Neural cell (in vitro differentiated cells): Measurements from ENCODE around the gene WDR17. TPM values are rescaled to one million over a fixed set of nuclear protein-coding genes. Genes with fewer than 3 reads are reported as not detected.

ENCODE experiments used
- H2AFZ ChIP-seq: fragments of 200-600, 300-800 bp; sonication (generic), shearing (Covaris generic); 2 replicates; pipeline ENCODE4 v1.6.0; 2014; ENCODE audit warnings: low read depth, mild to moderate bottlenecking, antibody characterized with exemption, low read length, moderate library complexity
- H3F3A ChIP-seq: fragments of 200-600 bp; shearing (Covaris generic); 2 replicates; pipeline ENCODE4 v1.6.1; 2016; ENCODE audit warnings: mild to moderate bottlenecking, moderate library complexity, mixed read lengths, antibody characterized with exemption, low read length; ENCODE audit not compliant: insufficient read depth, poor library complexity, severe bottlenecking
- H3K27ac ChIP-seq: fragments of 200-600, 300-800 bp; sonication (generic), shearing (Covaris generic); 2 replicates; pipeline ENCODE4 v1.5.1; 2014; ENCODE audit warnings: mild to moderate bottlenecking, low read length, moderate library complexity
- H3K27me3 ChIP-seq: fragments of 300-800, 200-600 bp; sonication (generic), shearing (Covaris generic); 2 replicates; pipeline ENCODE4 v1.6.0; 2014; ENCODE audit warnings: mild to moderate bottlenecking, low read depth, low read length, moderate library complexity; ENCODE audit not compliant: insufficient read depth
- H3K36me3 ChIP-seq: fragments of 300-800, 200-600 bp; sonication (generic), shearing (Covaris generic); 2 replicates; pipeline ENCODE4 v1.5.1; 2014; ENCODE audit warnings: mild to moderate bottlenecking, antibody characterized with exemption, low read length, moderate library complexity; ENCODE audit not compliant: insufficient read depth
- H3K4me2 ChIP-seq: fragments of 300-800, 200-600 bp; sonication (generic), shearing (Covaris generic); 2 replicates; pipeline ENCODE4 v1.6.0; 2014; ENCODE audit warnings: mild to moderate bottlenecking, low read length
- H3K4me3 ChIP-seq: fragments of 300-800, 200-600 bp; sonication (generic), shearing (Covaris generic); 2 replicates; pipeline ENCODE4 v1.5.1; 2014; ENCODE audit warnings: mild to moderate bottlenecking, low read length, moderate library complexity
- H3K79me2 ChIP-seq: fragments of 200-600 bp; shearing (Covaris generic); replicated peaks from 2 replicates; pipeline ENCODE4 v1.6.0; 2014; ENCODE audit warnings: mild to moderate bottlenecking, low read length, moderate library complexity; ENCODE audit not compliant: insufficient read depth
- H3K9ac ChIP-seq: fragments of 300-800, 200-600 bp; sonication (generic), shearing (Covaris generic); 2 replicates; pipeline ENCODE4 v1.6.1; 2016; ENCODE audit warnings: mild to moderate bottlenecking, low read length, mixed read lengths
- H3K9me2 ChIP-seq: fragments of 200-600 bp; shearing (Covaris generic); 2 replicates; pipeline ENCODE4 v1.6.1; 2016; ENCODE audit warnings: mild to moderate bottlenecking, low read length, mixed read lengths; ENCODE audit not compliant: insufficient read depth
- H3K9me3 ChIP-seq: fragments of 200-600, 300-800 bp; sonication (generic), shearing (Covaris generic); 2 replicates; pipeline ENCODE4 v1.6.1; 2016; ENCODE audit warnings: mild to moderate bottlenecking, mixed run types, low read length, moderate library complexity, mixed read lengths
- H4K20me1 ChIP-seq: fragments of 200-600 bp; shearing (Covaris generic); 2 replicates; pipeline ENCODE4 v1.6.1; 2016; ENCODE audit warnings: mild to moderate bottlenecking, mixed run types; ENCODE audit not compliant: insufficient read depth
- EP300 ChIP-seq: fragments of 450-650 bp; conservative IDR thresholded peaks from 2 replicates; pipeline ENCODE4 v1.6.1; 2014; ENCODE audit warnings: antibody characterized with exemption, mild to moderate bottlenecking, moderate library complexity; ENCODE audit not compliant: poor library complexity, severe bottlenecking
- EZH2 ChIP-seq: fragments of 200-600, 300-800 bp; shearing (Covaris generic), sonication (generic); IDR thresholded peaks from 2 replicates; pipeline ENCODE4 v1.6.1; 2014; ENCODE audit warnings: antibody characterized with exemption, low read length, borderline replicate concordance, mild to moderate bottlenecking; ENCODE audit not compliant: insufficient read depth, poor library complexity, severe bottlenecking
- MXI1 ChIP-seq: fragments of 450-650 bp; conservative IDR thresholded peaks from 2 replicates; pipeline ENCODE4 v1.6.1; 2014; ENCODE audit warnings: antibody characterized with exemption, mild to moderate bottlenecking; ENCODE audit not compliant: poor library complexity, severe bottlenecking
- POLR2AphosphoS5 ChIP-seq: IDR thresholded peaks from 2 replicates; pipeline ENCODE4 v1.6.1; 2012
- RAD21 ChIP-seq: fragments of 450-650 bp; conservative IDR thresholded peaks from 2 replicates; pipeline ENCODE4 v1.6.1; 2014; ENCODE audit warnings: antibody characterized with exemption, mild to moderate bottlenecking, moderate library complexity
- SMC3 ChIP-seq: fragments of 450-650 bp; conservative IDR thresholded peaks from 2 replicates; pipeline ENCODE4 v1.6.1; 2014; ENCODE audit warnings: antibody characterized with exemption, mild to moderate bottlenecking, moderate library complexity; ENCODE audit not compliant: poor library complexity
- TAF1 ChIP-seq: IDR thresholded peaks from 2 replicates; pipeline ENCODE4 v1.6.1; 2012; ENCODE audit warnings: low read depth
- polyA plus RNA-seq: library from polyadenylated mRNA; depleted of rRNA; stranded (reverse); fragments of >200 nt; gene quantifications from 2 replicates; pipeline ENCODE4 v1.2.3, GENCODE V29; 2014
- TF ChIP-seq, protein P1 (sequence below): IDR thresholded peaks from 2 replicates; pipeline ENCODE4 v1.6.1; 2012; ENCODE audit warnings: borderline replicate concordance
- TF ChIP-seq, protein P2 (sequence below): fragments of 450-650 bp; IDR thresholded peaks from 2 replicates; pipeline ENCODE4 v1.5.1; 2014; ENCODE audit warnings: antibody characterized with exemption, mild to moderate bottlenecking, moderate library complexity; ENCODE audit not compliant: poor library complexity, severe bottlenecking

The WDR17 gene
- polyA plus RNA-seq, 1 donor from 2014 or later = 59.1 TPM

DNA sequence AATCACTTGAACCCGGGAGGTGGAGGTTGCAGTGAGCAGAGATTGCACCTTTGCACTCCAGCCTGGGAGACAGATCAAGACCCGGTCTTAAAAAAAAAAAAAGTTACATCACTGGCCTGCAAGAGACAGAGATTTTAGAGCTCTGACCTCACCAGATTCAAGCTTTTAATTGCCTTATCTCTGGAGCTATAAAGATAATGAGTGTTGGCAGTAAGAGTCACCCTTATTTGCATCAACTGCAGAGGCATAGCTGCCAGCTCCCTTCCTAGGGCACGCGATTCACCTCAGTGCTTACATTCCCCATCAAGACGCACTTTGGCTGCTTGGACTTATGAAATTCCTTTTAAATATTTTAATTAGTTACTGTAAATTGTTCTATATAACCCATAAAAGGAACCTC lies 142.2 kb downstream of the WDR17 start:
- H3K27ac ChIP-seq = no peak overlapping the region
- H3F3A ChIP-seq = no peaks in the 10 kb centered on the region
- H3K9ac ChIP-seq = no peak overlapping the region
- TF ChIP-seq POLR2AphosphoS5 (no peak), SMC3 (no peak), TAF1 (no peak)
- TF ChIP-seq, protein P1, sequence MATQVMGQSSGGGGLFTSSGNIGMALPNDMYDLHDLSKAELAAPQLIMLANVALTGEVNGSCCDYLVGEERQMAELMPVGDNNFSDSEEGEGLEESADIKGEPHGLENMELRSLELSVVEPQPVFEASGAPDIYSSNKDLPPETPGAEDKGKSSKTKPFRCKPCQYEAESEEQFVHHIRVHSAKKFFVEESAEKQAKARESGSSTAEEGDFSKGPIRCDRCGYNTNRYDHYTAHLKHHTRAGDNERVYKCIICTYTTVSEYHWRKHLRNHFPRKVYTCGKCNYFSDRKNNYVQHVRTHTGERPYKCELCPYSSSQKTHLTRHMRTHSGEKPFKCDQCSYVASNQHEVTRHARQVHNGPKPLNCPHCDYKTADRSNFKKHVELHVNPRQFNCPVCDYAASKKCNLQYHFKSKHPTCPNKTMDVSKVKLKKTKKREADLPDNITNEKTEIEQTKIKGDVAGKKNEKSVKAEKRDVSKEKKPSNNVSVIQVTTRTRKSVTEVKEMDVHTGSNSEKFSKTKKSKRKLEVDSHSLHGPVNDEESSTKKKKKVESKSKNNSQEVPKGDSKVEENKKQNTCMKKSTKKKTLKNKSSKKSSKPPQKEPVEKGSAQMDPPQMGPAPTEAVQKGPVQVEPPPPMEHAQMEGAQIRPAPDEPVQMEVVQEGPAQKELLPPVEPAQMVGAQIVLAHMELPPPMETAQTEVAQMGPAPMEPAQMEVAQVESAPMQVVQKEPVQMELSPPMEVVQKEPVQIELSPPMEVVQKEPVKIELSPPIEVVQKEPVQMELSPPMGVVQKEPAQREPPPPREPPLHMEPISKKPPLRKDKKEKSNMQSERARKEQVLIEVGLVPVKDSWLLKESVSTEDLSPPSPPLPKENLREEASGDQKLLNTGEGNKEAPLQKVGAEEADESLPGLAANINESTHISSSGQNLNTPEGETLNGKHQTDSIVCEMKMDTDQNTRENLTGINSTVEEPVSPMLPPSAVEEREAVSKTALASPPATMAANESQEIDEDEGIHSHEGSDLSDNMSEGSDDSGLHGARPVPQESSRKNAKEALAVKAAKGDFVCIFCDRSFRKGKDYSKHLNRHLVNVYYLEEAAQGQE = no peak
- no peaks in the 10 kb centered on the region for H3K9me3 ChIP-seq
- H3K4me3 ChIP-seq = no peak overlapping the region
- no peak overlapping the region for H2AFZ ChIP-seq
- no peak overlapping the region for H3K4me2 ChIP-seq
- no peaks in the 10 kb centered on the region for H3K27me3 ChIP-seq
- no peaks in the 10 kb centered on the region for H4K20me1 ChIP-seq
- no peaks in the 10 kb centered on the region for H3K9me2 ChIP-seq
- no peaks in the 10 kb centered on the region for H3K36me3 ChIP-seq
- no peaks in the 10 kb centered on the region for H3K79me2 ChIP-seq

DNA sequence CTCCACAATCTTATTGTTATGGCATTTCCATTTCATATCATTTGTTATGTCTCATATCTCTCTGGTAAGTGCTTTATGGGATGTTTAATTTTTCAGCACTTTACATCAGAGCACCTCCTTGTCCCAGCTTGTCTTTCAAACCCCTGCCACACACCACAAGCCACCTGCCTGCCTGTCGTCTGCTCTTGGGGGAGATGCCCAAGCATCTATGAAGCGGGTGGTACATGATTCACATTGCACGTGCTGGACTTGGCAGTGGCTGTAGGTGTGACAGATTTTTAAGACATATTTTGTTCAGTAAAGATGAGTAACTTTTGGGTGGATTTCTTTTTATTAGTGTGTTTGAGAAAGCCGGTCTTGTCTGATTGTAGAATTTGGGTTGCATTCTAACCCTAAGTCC lies 143.9 kb downstream of the WDR17 start:
- H3K9ac ChIP-seq = no peak overlapping the region
- no peaks in the 10 kb centered on the region for H3K36me3 ChIP-seq
- no peaks in the 10 kb centered on the region for H4K20me1 ChIP-seq
- H3K27ac ChIP-seq = no peak overlapping the region
- H3K9me3 ChIP-seq = no peaks in the 10 kb centered on the region
- H3K9me2 ChIP-seq = no peaks in the 10 kb centered on the region
- no peak overlapping the region for H2AFZ ChIP-seq
- H3K79me2 ChIP-seq = no peaks in the 10 kb centered on the region
- no peak overlapping the region for H3K4me2 ChIP-seq
- no peaks in the 10 kb centered on the region for H3F3A ChIP-seq
- TF ChIP-seq, protein P1 = no peak
- no peak for TF ChIP-seq SMC3
- TF ChIP-seq, protein P2, sequence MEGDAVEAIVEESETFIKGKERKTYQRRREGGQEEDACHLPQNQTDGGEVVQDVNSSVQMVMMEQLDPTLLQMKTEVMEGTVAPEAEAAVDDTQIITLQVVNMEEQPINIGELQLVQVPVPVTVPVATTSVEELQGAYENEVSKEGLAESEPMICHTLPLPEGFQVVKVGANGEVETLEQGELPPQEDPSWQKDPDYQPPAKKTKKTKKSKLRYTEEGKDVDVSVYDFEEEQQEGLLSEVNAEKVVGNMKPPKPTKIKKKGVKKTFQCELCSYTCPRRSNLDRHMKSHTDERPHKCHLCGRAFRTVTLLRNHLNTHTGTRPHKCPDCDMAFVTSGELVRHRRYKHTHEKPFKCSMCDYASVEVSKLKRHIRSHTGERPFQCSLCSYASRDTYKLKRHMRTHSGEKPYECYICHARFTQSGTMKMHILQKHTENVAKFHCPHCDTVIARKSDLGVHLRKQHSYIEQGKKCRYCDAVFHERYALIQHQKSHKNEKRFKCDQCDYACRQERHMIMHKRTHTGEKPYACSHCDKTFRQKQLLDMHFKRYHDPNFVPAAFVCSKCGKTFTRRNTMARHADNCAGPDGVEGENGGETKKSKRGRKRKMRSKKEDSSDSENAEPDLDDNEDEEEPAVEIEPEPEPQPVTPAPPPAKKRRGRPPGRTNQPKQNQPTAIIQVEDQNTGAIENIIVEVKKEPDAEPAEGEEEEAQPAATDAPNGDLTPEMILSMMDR = no peak
- no peak for TF ChIP-seq RAD21
- TF ChIP-seq EP300 = no peak
- no peak for TF ChIP-seq EZH2
- no peak for TF ChIP-seq MXI1
- TF ChIP-seq POLR2AphosphoS5 = no peak
- H3K27me3 ChIP-seq = no peaks in the 10 kb centered on the region
- no peak overlapping the region for H3K4me3 ChIP-seq
